ENCODE measurements around the gene TAS2R4. TPM values are rescaled to one million over a fixed set of nuclear protein-coding genes. Genes with fewer than 3 reads are reported as not detected.

TAS2R4 gene
- total RNA-seq: 0.32 and 1.1 TPM in 2 replicates

GRCh38 chr7:141776374-141776773 lies at the start of gene TAS2R4:
TAS2R4 (plus strand) TSS chr7:141776674; CDS start chr7:141778489, 1,815 bp downstream.

GRCh38 chr7:141737836-141738591 lies 38.5 kb upstream of the TAS2R4 start, which contains the start of gene SSBP1:
SSBP1 (plus strand) TSS chr7:141738358; CDS start chr7:141739167, 809 bp downstream.

GRCh38 chr7:141763797-141764196 lies 12.7 kb upstream of the TAS2R4 start, which contains the start of gene TAS2R3:
TAS2R3 (plus strand) TSS chr7:141764097; CDS start chr7:141764159, 62 bp downstream.

GRCh38 chr7:141789917-141790316 lies 13.4 kb downstream of the TAS2R4 start, which contains the start of gene TAS2R5:
TAS2R5 (plus strand) TSS chr7:141790217; CDS start chr7:141790362, 145 bp downstream.

Other genes with a start within 250 kb of the TAS2R4 start
- gene AGK, start 225.3 kb upstream of the TAS2R4 start, total RNA-seq: 28.6 and 29.0 TPM in 2 replicates
- 55.6 and 155 TPM in 2 replicates for gene DENND11, start 74.5 kb upstream of the TAS2R4 start, total RNA-seq
- gene WEE2, start 68.3 kb upstream of the TAS2R4 start, total RNA-seq: not detected in 2 replicates
- 207 and 289 TPM in 2 replicates for gene SSBP1, start 38.3 kb upstream of the TAS2R4 start, total RNA-seq
- 0.32 and 0.76 TPM in 2 replicates for gene TAS2R3, start 12.6 kb upstream of the TAS2R4 start, total RNA-seq
- gene TAS2R5, start 13.5 kb downstream of the TAS2R4 start, total RNA-seq: 0.32 and 2.3 TPM in 2 replicates
- not detected in 2 replicates for gene PRSS37, start 64.8 kb downstream of the TAS2R4 start, total RNA-seq
- not detected in 2 replicates for gene OR9A4, start 139.7 kb downstream of the TAS2R4 start, total RNA-seq
- not detected in 2 replicates for gene CLEC5A, start 170.3 kb downstream of the TAS2R4 start, total RNA-seq
- not detected in 2 replicates for gene TAS2R38, start 197.1 kb downstream of the TAS2R4 start, total RNA-seq
- not detected in 2 replicates for gene MGAM, start 219.2 kb downstream of the TAS2R4 start, total RNA-seq